IMR-90 (cell line): ENCODE data around the gene NANOGP8. TPM values are rescaled to one million over a fixed set of nuclear protein-coding genes. Genes with fewer than 3 reads are reported as not detected.

Experiments
- ATAC-seq: fragments of 200-7000 bp; cut with Tn5 transposase; 2 replicates; pipeline ENCODE4 v1.9.1; 2020; ENCODE audit warnings: low read depth, mild to moderate bottlenecking, moderate library complexity
- BruUV-seq: library from RNA; stranded (reverse); fragments of 400-500 nt; replicated peaks from 2 replicates; lab custom pipeline; 2021; lab: Mats Ljungman, UMichigan
- CTCF ChIA-PET: fragments of 300-600 bp; formaldehyde crosslinking; extraction: SDS; loops from one replicate; lab custom pipeline; 2021; ENCODE audit warnings: antibody characterized with exemption; lab: Yijun Ruan, JAX
- POLR2A ChIA-PET: fragments of 300-600 bp; sonication (Branson Sonifier 250); formaldehyde crosslinking; loops from one replicate; lab custom pipeline; 2022; ENCODE audit warnings: antibody characterized with exemption; ENCODE audit not compliant: unreplicated experiment; lab: Charles Lee
- DNase-seq: peaks from one replicate; pipeline ENCODE4 v3.0.0; 2013
- H2AFZ ChIP-seq: replicated peaks from 2 replicates; pipeline ENCODE3; 2013; ENCODE audit warnings: low read length, mild to moderate bottlenecking; ENCODE audit not compliant: poor library complexity
- H2AK5ac ChIP-seq: 2 replicates; pipeline ENCODE4 v1.6.1; 2013; ENCODE audit warnings: low read depth, low read length, inconsistent platforms
- H2AK9ac ChIP-seq: replicated peaks from 2 replicates; pipeline ENCODE3; 2013; ENCODE audit warnings: mild to moderate bottlenecking, low read depth, low read length, moderate library complexity; ENCODE audit not compliant: poor library complexity
- H2BK120ac ChIP-seq: 2 replicates; pipeline ENCODE4 v1.6.1; 2013; ENCODE audit warnings: low read depth, low read length, inconsistent platforms
- H2BK15ac ChIP-seq: 3 replicates; pipeline ENCODE4 v1.6.1; 2013; ENCODE audit warnings: low read depth, low read length, inconsistent platforms
- H2BK20ac ChIP-seq: 2 replicates; pipeline ENCODE4 v1.6.1; 2013; ENCODE audit warnings: low read depth, mild to moderate bottlenecking, inconsistent platforms, low read length, moderate library complexity
- H2BK5ac ChIP-seq: 2 replicates; pipeline ENCODE4 v1.6.1; 2013; ENCODE audit warnings: mild to moderate bottlenecking, low read depth, low read length, inconsistent platforms; ENCODE audit not compliant: poor library complexity, severe bottlenecking
- H3K14ac ChIP-seq: replicated peaks from 2 replicates; pipeline ENCODE4 v1.6.1; 2013; ENCODE audit warnings: low read depth, low read length, inconsistent platforms
- H3K18ac ChIP-seq: 2 replicates; pipeline ENCODE4 v1.6.1; 2013; ENCODE audit warnings: low read depth, low read length, control low read depth
- H3K23ac ChIP-seq: 2 replicates; pipeline ENCODE4 v1.6.1; 2013; ENCODE audit warnings: low read depth, low read length, inconsistent platforms
- H3K27ac ChIP-seq: 2 replicates; pipeline ENCODE4 v1.5.1; 2013; ENCODE audit warnings: mild to moderate bottlenecking, control low read depth, low read length; ENCODE audit not compliant: insufficient read depth
- H3K27me3 ChIP-seq: 2 replicates; pipeline ENCODE4 v1.6.1; 2013; ENCODE audit warnings: low read length; ENCODE audit not compliant: control insufficient read depth, insufficient read depth
- H3K36me3 ChIP-seq: 2 replicates; pipeline ENCODE4 v1.6.1; 2013; ENCODE audit warnings: low read length, mixed read lengths; ENCODE audit not compliant: control insufficient read depth, insufficient read depth
- H3K4ac ChIP-seq: 2 replicates; pipeline ENCODE4 v1.6.1; 2013; ENCODE audit warnings: low read depth, low read length, inconsistent platforms
- H3K4me1 ChIP-seq: 2 replicates; pipeline ENCODE4 v1.6.1; 2013; ENCODE audit warnings: low read length, mixed read lengths; ENCODE audit not compliant: control insufficient read depth, insufficient read depth
- H3K4me2 ChIP-seq: 2 replicates; pipeline ENCODE4 v1.6.1; 2013; ENCODE audit warnings: low read depth, mild to moderate bottlenecking, control low read depth, low read length, moderate library complexity
- H3K4me3 ChIP-seq: 2 replicates; pipeline ENCODE4 v1.5.1; 2013; ENCODE audit warnings: low read depth, mild to moderate bottlenecking, control low read depth, low read length, moderate library complexity; ENCODE audit not compliant: insufficient read depth
- H3K56ac ChIP-seq: 2 replicates; pipeline ENCODE4 v1.6.1; 2013; ENCODE audit warnings: low read length, inconsistent platforms; ENCODE audit not compliant: insufficient read depth; ENCODE audit errors: extremely low read depth
- H3K79me1 ChIP-seq, 2 experiments: 2 replicates each; pipeline ENCODE4 v1.6.1; 2013; ENCODE audit warnings: low read length in 2 of 2, inconsistent platforms in 1 of 2, low read depth in 1 of 2
- H3K9ac ChIP-seq: 2 replicates; pipeline ENCODE4 v1.6.1; 2013; ENCODE audit warnings: low read depth, low read length, control low read depth
- H3K9me1 ChIP-seq: 2 replicates; pipeline ENCODE4 v1.6.1; 2013; ENCODE audit warnings: low read length, inconsistent platforms; ENCODE audit not compliant: insufficient read depth
- H3K9me3 ChIP-seq: 2 replicates; pipeline ENCODE4 v1.6.1; 2013; ENCODE audit warnings: low read length; ENCODE audit not compliant: control insufficient read depth, insufficient read depth
- H4K20me1 ChIP-seq: 2 replicates; pipeline ENCODE4 v1.6.1; 2013; ENCODE audit warnings: low read length, inconsistent platforms; ENCODE audit not compliant: insufficient read depth
- H4K5ac ChIP-seq: 2 replicates; pipeline ENCODE4 v1.6.1; 2013; ENCODE audit warnings: mild to moderate bottlenecking, low read depth, low read length, control low read depth
- H4K8ac ChIP-seq, 2 experiments: 2 replicates each; pipeline ENCODE4 v1.6.1; 2013; ENCODE audit warnings: low read depth in 2 of 2, low read length in 2 of 2, control low read depth in 1 of 2, inconsistent platforms in 1 of 2
- H4K91ac ChIP-seq: 2 replicates; pipeline ENCODE4 v1.6.1; 2013; ENCODE audit warnings: low read depth, low read length, inconsistent platforms; ENCODE audit not compliant: insufficient read depth
- BHLHE40 ChIP-seq: fragments of 150-350 bp; IDR thresholded peaks from 2 replicates; pipeline ENCODE4 v1.6.1; 2016; ENCODE audit warnings: mild to moderate bottlenecking, low read depth, low read length
- CTCF ChIP-seq: conservative IDR thresholded peaks from 2 replicates; pipeline ENCODE4 v1.5.1; 2012; ENCODE audit warnings: mild to moderate bottlenecking, low read depth, low read length, improper control_type of control experiment
- ELK1 ChIP-seq: fragments of 150-350 bp; IDR thresholded peaks from 2 replicates; pipeline ENCODE4 v1.6.1; 2016; ENCODE audit warnings: low read depth, mild to moderate bottlenecking, low read length, moderate library complexity, borderline replicate concordance
- MAFK ChIP-seq: IDR thresholded peaks from 2 replicates; pipeline ENCODE4 v1.6.1; 2012; ENCODE audit warnings: low read depth, low read length, improper control_type of control experiment
- POLR2A ChIP-seq: IDR thresholded peaks from 2 replicates; pipeline ENCODE4 v1.6.1; 2012; ENCODE audit warnings: mild to moderate bottlenecking, low read depth, low read length
- RAD21 ChIP-seq: IDR thresholded peaks from 2 replicates; pipeline ENCODE4 v1.6.1; 2012; ENCODE audit warnings: low read length, improper control_type of control experiment
- dilution Hi-C: fragments of 300-500 bp; cut with HindIII; formaldehyde crosslinking; loops from one replicate; pipeline ENCODE4 v1.14.3; 2018; ENCODE audit warnings: low sequenced_read_pairs; ENCODE audit not compliant: unreplicated experiment
- in situ Hi-C: fragments of 300-500 bp; cut with MboI; formaldehyde crosslinking; loops from 3 replicates; pipeline ENCODE4 v1.14.3; 2019; ENCODE audit warnings: low sequenced_read_pairs, inconsistent platforms, mixed read lengths
- intact Hi-C: fragments of 100-400 bp; cut with micrococcal nuclease; formaldehyde crosslinking; loops from 2 replicates; pipeline ENCODE4 v1.10.0; 2022
- polyA plus RNA-seq, 3 experiments: library from polyadenylated mRNA; depleted of rRNA; stranded (reverse); fragments of >200 nt; gene quantifications; 2 replicates each; pipeline ENCODE4 v1.2.3, GENCODE V29; 2012; ENCODE audit warnings: low replicate concordance in 1 of 3
- total RNA-seq: library from RNA; depleted of rRNA; stranded (reverse); fragments of >200 nt; gene quantifications from 2 replicates; pipeline ENCODE4 v1.2.3, GENCODE V29; 2012

Gene NANOGP8
- total and polyA plus RNA-seq, 2 of the 4 experiments (the other 2 are of a cell fraction) = not detected

GRCh38 chr15:35101335-35101734 is 16.2 kb upstream of the NANOGP8 start:
- Histone ChIP-seq H4K91ac (no peak overlapping the region), H3K36me3 (no peaks in the 10 kb centered on the region), H4K8ac (no peak overlapping the region), H3K79me1 (no peaks in the 10 kb centered on the region), H4K20me1 (no peaks in the 10 kb centered on the region), H3K4me3 (no peak overlapping the region), H4K5ac (no peak overlapping the region), H3K23ac (no peak overlapping the region), H3K4me2 (no peak overlapping the region), H2BK15ac (no peak overlapping the region), H3K27me3 (no peaks in the 10 kb centered on the region), H3K9ac (no peak overlapping the region), H2AK9ac (no peak overlapping the region), H3K9me3 (no peaks in the 10 kb centered on the region), H3K4ac (no peak overlapping the region), H3K27ac (no peak overlapping the region), H3K56ac (no peak overlapping the region), H2BK120ac (no peak overlapping the region), H2BK5ac (no peak overlapping the region), H3K18ac (no peak overlapping the region; the same call in 1 of the 2 replicates), H2AK5ac (no peak overlapping the region), H3K14ac (no peak overlapping the region), H2AFZ (no peak overlapping the region), H3K4me1 (peaks cover 5% of the 10 kb centered on the region; the same call in 1 of the 2 replicates), H2BK20ac (no peak overlapping the region), H3K9me1 (no peaks in the 10 kb centered on the region)
- dilution Hi-C loops = no loop called here
- no peak for DNase-seq
- no peak for ATAC-seq
- BruUV-seq = no TSS peak
- POLR2A ChIA-PET = no interaction called here
- TF ChIP-seq CTCF (no peak), BHLHE40 (no peak), ELK1 (no peak), RAD21 (no peak), POLR2A (no peak), MAFK (no peak)
- in situ Hi-C loops = no loop called here
- intact Hi-C loops = no loop called here
- CTCF ChIA-PET = no interaction called here
